Measurements from ENCODE around the gene PPP1R27.
"Not testable (repeated sequence)": the region's sequence is repeated elsewhere in the genome, so short reads cannot be mapped to it uniquely, and the experiment has no call there.

Gene PPP1R27

DNA sequence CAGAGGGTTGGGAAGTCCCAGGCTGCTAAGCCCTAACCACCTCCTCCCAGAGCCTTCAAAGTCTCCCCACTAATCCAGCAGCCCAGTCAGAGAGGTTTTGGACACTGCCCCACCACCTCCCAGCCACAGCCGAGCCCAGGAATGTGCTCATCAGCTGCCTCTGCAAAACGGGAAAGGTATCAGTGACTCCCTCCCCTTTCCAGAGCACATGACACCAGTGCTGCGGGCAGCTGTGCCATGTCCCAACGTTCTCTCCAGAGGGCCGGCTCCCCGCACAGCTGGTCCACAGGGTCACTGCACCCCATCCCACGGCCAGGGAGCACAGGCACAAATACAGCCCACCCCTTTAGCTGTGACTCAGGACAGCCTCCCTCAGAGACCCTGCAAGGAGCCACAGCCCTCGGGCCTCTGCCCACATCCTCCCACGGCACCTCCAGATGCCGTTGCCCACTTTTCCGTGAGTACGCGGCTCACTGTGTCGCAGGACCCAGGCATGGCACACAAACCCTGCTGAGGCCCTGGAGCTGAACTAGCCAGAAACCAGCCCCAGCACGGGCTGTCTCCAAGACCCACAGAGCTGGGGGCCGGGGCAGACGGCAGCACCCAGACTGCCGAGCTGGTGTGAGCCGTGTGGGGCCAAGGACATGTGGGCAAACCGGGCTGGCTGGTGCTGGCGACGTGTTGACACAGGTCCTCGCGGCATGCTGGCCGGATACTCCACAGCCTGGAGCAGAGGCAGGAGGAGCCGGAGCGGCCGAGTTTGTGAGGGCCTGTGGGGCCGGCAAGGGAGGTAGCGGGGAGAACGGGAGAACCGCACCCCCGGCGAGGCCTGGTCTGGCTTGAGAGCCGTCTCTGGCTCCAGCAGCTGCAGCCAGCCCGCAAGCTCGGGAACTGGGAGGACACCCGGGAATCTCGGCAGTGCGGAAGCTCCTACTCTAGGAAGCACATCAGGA is 6.3 kb upstream of the PPP1R27 start:
- no peak for DNase-seq

DNA sequence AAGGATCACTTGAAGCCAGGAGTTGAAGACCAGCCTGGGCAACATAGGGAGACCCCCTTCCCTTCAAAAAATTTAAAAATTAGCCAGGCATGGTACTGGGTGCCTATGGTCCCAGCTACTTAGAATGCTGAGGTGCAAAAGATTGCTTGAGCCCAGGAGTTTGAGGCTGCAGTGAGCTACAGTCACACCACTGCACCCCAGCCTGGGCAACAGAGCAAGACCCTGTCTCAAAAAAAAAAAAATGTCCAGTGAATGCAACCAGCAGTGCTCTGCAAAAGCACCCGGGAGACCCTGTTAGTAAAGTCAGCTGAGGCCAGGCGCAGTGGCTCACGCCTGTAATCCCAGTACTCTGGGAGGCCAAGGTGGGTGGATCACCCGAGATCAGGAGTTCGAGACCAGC is 5.2 kb upstream of the PPP1R27 start:
- DNase-seq, result not testable (repeated sequence)

DNA sequence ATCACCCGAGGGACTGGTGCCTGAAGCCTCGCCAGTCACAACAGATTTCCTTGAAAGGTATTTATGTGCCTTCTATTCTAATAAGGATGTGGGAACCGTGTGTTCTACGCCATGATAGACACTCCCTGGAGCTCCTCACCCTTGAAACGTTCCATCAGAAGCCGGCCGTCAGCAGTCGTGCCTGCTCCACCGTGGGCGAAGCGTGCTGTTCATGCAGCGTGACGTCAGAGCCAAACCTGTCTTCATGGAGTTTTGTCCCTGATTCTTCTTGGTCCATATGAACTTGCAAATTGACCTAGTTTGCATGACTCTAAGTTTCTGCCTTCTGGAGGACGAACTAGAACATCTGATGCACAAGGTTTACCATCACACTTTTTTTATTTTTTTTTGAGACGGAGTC is 4.5 kb upstream of the PPP1R27 start:
- DNase-seq, result no peak

DNA sequence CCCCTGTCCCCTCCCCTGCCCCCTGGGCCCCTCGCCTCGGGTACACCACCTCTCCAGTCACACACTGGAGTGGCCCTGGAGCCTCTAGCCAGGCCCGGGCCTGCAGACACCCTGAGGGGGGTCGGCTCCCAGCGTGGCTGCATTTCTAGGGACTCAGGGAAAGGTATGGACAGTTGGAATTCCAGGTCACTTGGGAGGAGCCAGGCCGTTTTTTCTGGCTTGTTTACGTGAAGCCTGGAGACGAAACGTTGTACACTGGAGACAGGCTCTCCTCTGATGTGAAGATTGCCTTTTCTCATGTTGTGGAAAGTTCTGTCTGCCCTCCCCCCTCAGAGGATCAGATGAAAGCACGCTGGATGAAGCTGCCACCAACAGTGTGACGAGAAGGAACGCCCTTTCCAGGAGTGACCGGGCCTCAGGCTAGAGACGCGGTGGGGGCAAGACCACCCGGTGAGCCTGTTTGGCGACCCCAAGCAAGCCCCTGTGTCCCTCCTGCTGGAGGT is 4.0 kb upstream of the PPP1R27 start:
- no peak for DNase-seq

DNA sequence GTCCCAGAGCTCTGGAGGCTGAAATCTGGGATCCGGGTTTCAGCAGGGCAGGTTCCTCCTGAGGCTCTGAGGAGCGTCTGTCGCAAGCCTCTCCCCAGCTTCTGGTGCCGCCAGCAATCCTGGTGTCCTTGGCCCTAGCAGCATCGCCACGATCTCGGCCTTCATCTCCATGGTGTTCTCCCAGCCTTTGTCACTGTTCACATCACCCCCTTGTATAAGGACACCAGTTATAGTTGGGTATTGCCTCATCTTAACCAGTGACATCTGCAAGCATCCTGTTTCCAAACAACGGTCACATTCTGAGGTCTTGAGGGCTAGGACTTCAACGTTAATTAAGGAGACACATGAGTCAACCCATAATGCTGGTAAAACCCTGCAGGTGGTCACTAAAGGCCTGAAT is 2.8 kb upstream of the PPP1R27 start:
- DNase-seq, result no peak

DNA sequence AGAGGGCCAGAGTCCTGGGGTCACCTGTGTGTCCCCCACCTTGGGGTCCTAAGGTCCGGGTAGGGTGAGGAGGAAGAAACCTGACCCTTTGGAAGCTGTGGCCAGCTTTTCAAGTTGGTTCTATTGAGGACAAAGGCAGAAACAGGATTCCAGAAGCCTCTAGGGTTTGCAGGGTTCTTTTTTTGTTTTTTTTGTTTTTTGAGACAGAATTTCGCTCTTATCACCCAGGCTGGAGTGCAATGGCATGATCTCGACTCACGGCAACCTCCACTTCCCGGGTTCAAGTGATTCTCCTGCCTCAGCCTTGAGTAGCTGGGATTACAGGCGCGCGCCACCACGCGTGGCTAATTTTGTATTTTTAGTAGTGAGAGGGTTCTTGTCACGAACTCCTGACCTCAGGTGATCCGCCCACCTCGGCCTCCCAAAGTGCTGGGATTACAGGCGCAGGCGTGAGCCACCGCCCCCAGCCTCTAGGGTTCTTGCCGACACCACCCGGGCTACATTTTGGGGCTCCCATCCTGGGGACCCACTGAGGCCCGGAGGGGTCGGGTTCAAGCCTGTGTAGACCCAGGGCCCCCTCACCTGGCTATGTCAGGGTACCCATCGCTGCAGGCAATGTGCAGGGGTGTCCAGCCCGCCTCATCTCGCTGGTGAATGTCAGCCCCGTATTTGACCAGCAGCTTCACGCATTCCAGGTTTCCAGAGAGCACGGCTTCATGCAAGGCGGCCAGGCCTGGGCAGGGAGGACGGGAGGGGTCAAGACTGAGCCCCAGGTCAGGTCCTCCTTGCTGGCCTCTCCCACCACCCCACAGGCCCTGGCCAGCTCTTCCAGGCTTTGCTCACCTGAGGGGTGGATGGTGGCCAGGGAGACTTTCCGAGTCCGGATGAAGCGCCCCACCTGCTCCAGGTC is 674 bp downstream of the PPP1R27 start:
- DNase-seq, result no peak

DNA sequence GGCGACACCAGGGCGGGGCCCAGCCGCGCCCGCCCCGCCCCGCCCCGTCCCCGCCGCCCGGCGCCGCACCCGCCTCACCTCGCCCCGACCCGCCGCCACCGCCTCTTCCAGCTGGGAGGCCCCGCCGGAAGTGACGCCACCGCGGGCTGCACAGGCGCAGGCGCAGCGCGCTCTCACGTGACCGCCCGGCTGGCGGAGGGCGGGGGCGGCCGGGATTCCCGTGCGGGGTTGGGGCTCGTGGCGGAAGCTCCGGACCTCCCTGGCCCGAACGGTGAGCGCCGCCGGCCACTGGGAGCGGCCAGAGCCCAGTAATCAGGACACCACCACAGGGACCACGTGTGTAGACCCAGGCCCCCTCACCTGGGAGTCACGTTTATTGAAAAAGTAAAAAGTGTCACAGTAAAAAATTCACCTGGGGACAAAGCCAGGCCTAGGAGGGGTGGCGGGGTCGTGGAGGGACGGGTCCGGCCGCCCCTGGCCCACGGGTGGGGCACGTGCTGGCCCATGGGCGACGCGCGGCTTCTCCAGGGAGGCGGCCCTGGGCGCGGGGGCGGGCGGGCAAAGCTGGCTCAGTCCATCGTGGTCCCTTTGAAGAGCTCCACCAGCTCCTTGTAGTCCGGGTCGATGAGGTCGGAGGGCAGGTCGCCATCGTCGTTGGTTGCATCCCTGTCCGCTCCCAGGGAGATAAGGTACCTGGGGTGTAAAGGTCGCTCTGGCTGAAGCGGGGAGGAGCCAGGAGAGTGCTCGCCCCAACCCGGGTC is 1.5 kb downstream of the PPP1R27 start, which contains the start of gene MCRIP1:
TSS of gene MCRIP1 (minus strand) at position 132 of the 761 bp plus-strand sequence. CDS start 8,785 bp downstream, outside the sequence.
- DNase-seq, result peak; percentile 94 to 96

DNA sequence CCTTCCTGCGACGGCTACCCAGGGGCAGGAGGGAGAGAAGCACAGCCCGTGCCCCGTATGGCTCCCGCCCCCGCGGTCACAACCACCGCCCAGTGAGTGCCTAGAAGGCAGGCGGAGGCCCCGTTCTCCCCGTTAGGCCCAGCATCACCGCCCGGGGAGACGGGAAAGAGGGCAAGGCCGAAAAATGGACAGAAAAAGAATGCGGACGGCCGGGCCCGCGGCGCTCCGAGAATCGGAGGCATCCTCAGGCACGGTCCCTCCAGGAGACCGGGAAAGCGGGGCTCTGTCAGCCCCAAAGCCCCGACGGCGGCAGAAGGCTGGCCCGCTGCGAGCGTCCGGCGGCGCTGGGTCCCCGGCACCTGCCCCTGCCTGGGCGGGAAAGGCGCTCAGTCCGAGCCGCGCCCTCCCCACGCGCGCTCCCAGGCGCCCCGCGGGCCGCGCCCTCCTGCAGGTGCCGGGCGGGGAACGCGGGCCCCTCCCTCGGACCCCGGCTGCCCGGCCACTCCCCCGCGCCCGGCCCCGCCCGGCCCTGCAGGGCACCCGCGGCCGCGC is 2.2 kb downstream of the PPP1R27 start:
- peak; percentile 38 to 48 for DNase-seq

DNA sequence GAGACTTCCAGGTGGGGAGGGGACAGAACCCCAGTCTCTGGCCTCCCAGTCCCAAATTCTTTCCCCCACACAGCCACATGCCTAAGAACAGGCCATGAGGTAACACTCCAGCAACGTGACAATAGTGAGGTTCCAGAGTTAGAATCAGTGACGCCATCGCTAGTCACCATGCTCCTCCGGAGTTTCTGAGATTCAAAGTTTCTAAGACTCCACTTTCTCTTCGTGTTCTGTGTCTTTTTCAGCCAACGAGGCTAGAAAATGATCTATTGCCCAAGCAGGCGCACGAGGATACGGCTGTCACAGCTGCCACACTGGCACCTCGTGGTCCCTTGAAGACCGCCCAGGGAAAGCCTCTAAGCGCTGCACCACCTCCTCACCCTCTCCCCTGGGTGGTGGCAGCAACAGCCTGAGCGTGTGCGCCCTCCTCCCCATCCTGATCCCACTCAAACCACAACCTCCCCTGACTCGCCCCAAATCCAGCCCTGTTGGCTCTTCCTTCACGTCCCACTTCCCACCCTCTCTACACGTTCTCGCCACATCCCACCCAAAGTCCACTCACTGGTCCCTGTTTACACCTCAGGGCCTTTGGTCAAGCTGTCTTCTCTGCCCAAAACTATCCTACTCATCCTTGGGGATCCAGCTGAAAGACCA is 2.8 kb downstream of the PPP1R27 start:
- DNase-seq, result peak; percentile 33 to 35

DNA sequence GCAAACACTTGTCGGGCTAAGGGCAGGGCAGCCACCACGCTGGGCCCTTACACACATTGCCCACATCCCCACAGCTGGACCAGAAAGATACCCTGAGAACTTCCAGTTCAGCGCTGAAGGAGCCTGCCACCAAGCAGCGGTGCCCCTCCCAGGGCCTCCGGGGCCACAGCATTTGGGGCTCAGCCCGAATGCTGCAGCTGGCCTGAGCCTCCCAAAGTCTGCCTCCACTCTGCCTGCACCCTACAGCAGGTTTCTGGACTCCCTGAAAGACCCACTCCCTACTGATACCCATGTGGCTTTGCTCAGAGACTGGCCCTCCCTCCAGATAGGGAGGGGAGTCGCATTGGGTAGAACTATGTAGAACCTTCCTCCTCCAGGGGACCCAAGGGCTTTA is 3.3 kb downstream of the PPP1R27 start:
- DNase-seq, result peak; percentile 6 to 12

DNA sequence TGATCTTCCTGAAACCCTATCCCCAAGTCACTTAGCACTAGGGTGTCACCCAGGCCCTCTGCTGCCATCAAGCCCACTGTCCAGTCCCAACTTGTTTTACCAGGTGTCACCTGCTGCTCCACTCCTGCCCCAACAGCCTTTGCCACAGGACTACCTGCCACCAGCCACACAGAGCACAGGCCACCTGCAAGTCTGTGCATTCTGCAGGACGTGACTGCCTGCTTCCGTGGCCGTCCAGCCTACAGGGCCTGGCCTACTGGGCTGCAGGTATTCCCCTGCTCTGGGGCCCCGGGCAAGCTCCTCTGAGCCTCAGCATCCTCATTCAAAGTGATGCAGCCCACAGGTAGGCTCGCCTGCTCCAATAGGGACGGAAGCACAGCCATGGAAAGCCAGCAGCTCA is 5.0 kb downstream of the PPP1R27 start:
- DNase-seq, result no peak

DNA sequence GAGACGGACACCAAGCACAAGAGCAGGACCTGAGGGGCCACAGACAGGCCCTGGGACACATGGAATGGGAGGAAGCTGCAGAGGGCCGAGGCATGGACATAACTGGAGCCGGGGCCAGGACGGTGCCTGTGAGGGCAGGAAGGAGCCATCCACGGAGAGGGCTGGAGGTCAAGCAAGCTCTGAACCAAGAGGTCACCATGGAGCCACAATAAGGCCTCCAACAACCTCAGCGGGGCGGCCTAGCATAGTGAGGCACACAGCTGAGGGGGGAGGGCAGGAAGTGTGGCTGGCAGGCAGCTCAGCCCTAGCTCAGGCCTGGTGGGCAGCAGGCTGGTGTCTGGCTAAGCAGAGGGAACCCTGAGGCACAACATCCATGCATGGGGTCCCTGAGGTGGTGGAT is 6.2 kb downstream of the PPP1R27 start:
- no peak for DNase-seq

DNA sequence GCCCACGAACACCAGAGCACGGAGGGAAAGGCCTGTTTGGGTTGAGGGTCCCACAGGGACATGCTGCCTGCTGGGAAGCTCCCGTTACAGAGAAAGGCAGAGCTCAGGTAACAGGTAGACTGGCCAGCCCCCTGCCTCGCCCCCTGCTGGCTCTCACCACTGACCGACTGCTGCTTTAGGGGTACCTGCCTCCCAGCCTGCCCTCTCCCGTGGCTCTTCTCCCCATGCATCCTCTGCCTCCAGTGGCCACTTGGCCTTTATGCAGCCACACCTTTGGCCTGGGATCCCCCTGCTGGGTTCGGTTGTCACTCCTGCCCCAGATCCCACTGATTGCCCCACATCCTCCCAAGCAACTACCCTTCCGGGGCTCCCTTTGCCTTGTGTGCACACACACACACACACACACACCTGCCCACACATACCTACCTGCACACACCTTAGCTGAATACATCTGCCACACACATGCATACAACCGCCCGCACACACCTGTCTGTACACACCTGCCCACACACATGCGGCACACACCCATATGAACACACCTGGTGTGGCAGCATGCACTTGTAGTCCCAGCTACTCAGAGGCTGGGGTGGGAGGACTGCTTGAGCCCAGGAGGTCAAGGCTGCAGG is 8.9 kb downstream of the PPP1R27 start:
- DNase-seq, result no peak

DNA sequence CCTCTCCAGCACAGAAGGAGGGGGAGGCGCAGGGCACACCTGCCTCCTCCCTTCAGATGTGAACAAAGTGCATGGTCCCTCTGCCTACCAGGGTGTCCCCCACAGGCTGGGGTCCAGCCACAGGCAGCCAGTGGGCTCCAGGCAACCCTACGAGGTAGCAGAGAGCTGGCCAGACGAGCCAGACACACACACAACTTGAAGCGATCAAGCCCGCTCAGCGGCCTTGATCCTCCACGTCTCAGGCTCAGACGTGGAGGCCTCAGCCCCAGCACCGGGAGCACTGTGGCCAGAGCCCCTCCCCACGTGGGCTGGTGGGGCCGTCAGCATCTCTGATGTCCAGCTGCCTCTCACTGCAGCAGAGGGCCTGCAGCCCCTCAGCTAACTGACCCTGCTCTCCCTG is 10.3 kb downstream of the PPP1R27 start:
- no peak for DNase-seq

DNA sequence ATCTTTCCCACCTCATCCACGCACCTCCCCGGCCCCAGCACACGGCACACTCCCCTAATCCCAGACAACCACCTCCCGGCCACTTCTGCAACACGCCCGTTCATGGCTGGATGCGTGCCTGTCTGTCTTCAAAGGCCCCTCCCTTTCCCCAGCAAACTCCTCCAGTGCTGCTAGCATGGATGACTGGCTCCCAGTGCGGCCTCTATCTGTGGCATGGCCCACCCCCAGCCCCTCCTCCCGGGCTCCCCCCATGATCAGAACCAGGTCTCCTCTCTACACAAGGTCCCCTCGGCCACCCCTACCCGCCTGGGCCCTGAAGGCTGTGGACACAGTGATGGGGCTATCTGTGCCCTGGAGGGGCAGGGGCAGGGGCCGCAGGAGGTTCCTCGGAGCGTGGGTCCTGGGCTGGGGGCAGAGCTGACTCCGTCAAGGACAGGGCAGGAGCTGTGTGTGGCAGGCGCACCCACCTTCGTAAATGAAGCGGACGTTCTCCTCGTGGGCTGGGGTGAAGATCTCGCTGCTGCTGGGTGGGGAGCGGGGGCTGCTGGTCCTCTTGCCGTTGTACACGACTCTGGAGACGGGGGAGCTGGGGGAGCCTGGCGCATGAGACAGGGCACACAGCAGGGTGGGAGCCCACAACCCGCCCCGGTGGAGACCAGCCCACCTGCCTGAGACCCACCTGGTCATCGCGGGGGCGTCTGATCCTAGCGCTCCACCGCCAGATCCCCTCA is 10.9 kb downstream of the PPP1R27 start:
- DNase-seq, result no peak

DNA sequence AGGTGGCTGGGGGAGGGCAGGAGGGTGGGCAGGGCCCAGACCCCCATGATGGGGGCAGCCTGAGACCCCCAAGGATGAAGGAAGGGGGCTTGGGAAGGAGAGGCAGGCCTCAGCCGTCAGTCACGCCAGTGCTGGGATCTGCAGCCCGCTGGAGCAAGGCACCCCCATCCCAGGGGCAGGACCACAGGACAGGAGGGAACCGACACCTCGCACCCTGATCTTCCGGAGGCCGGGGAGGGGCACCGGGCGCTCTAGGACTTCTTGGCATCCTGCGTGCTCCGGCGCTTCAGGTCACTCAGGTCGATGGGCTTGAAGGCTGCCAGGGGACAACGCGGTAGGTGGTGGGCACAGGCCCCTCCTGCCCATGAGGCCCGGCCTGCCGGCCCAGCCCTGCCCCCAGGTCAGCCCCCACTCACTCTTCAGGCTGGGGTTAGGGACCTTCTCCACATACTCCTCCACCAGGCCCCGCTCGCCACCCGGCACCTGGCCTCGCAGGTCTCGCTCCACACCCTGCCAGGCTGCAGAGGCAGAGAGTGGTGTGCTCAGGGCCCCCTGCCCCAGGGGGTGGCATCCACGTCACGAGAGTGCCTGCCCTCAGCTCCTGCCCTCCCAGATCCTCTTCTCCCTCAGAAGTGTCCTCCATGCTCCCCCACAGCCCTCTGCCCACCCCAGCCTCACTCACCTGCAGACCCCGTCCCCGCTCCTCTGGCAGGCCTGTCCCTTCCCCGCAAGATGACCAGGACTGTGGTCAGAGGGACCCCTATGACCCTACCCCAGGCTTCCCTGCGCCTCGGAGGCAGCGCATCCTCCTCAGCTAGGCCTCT is 11.6 kb downstream of the PPP1R27 start:
- no peak for DNase-seq

DNA sequence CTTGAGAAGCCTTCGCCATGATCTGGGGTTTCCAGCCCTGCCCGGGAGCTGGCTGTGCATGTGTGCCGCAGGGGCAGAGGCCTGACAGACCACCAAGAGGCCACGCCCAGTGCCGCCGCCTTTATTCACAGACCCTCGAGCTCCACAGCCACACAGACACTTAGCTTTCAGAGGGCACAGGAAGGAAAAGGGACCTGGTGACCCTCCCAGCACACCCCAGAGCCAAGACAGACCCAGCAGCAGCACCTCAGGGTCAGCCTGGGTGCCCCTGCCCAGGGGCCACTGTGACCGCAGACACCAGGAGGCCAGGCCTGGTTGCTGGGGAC is 12.6 kb downstream of the PPP1R27 start:
- no peak for DNase-seq

DNA sequence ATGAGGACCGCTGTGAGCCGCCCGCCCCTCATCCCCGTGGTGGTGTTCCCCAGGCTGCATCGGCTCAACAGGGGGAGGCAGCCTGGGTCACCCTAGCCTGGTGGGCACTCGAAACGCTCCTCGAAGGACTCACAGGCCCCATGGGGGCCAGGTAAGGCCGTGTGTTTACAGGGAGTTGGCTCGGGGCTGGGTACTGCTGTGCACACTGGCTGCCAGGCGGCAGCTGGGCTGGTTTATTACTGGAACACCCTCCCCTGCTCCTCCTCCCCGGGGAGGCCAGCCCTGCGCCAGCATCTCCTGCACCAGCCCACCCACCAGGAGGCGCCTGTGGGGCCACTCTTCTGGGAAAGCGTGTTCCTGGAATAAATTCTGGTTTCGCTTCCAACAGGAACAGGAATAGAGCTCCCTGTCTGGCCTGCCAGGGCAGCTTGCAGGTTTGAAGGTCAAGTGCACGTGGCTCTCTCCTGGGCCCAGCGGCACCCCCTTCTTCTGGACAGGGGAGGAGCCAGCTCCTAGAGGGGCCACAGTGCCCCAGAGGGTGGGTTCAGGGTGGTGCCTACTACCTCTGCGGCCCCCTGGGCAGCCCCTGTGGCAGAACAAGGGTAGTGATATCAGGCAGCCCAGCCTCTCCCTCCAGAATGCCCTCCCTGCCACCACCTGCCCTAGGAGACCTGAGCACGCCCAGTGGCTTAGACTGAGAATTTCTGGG is 13.1 kb downstream of the PPP1R27 start:
- DNase-seq, result peak in 1 of 2 donors; percentile 22

DNA sequence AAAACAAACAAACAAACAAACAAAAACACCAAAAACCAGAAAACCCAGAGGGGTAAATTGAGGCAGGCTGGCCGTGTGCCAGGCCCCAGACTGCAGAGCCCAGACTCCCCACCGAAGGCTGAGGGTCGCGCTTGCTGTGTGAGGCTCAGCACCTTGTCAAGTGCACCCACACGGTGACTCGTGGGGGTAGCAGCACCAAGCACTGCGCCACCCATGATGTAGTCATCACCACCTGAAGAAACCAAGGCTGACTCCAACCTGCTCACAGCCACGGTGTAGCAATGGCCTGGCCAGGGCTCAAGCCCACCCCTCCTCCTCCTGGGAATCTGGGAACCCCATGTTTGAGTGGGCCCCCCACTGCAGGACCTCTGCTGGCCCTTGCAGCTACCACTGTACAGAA is 13.7 kb downstream of the PPP1R27 start:
- no peak for DNase-seq
